Stimulated activated CD4-positive, alpha-beta T cell treated with anti-CD3 and anti-CD28 coated beads, Interleukin-1b, Interleukin-23, amount 100 ng/mL, for 48 hours (primary cell): ENCODE results near the gene AXIN2.
A peak's percentile ranks its signal among the peaks of the same experiment; 100 is the strongest.

Source experiments
- DNase-seq: peaks from one replicate; pipeline ENCODE4 v3.0.0-alpha.2; 2020

AXIN2 gene

GRCh38 chr17:65583921-65584603 is 22.6 kb upstream of the AXIN2 start:
- no peak for DNase-seq

GRCh38 chr17:65576939-65577338 is 15.5 kb upstream of the AXIN2 start:
- DNase-seq, result no peak

- no peak for DNase-seq
Measured at GRCh38 chr17:65573282-65573602, 11.8 kb upstream of the AXIN2 start.

- no peak for DNase-seq
Measured at GRCh38 chr17:65572581-65573281, 11.3 kb upstream of the AXIN2 start.

GRCh38 chr17:65572186-65572580 is 10.7 kb upstream of the AXIN2 start:
- DNase-seq, result no peak

- no peak for DNase-seq
Measured at GRCh38 chr17:65568918-65569317, 7.5 kb upstream of the AXIN2 start.

- DNase-seq, result no peak
Measured at GRCh38 chr17:65567566-65567965, 6.1 kb upstream of the AXIN2 start.

GRCh38 chr17:65565559-65565958 is 4.1 kb upstream of the AXIN2 start:
- no peak for DNase-seq

GRCh38 chr17:65564793-65565192 is 3.3 kb upstream of the AXIN2 start:
- DNase-seq, result no peak

GRCh38 chr17:65562206-65562531 is 721 bp upstream of the AXIN2 start:
- no peak for DNase-seq

- DNase-seq, result peak; percentile 80
Measured at GRCh38 chr17:65560628-65561451, 608 bp downstream of the AXIN2 start.

GRCh38 chr17:65559804-65560627 is 1.4 kb downstream of the AXIN2 start:
- peak; percentile 13 for DNase-seq

GRCh38 chr17:65559461-65559803 is 2.0 kb downstream of the AXIN2 start:
- DNase-seq, result no peak

- DNase-seq, result no peak
Measured at GRCh38 chr17:65558683-65559460, 2.6 kb downstream of the AXIN2 start.

- no peak for DNase-seq
Measured at GRCh38 chr17:65558311-65558682, 3.2 kb downstream of the AXIN2 start.

GRCh38 chr17:65557349-65558310 is 3.8 kb downstream of the AXIN2 start:
- no peak for DNase-seq

- DNase-seq, result no peak
Measured at GRCh38 chr17:65556910-65557348, 4.5 kb downstream of the AXIN2 start.

GRCh38 chr17:65556014-65556909 is 5.2 kb downstream of the AXIN2 start:
- DNase-seq, result peak; percentile 89

GRCh38 chr17:65554553-65555223 is 6.8 kb downstream of the AXIN2 start:
- no peak for DNase-seq
